SH-SY5Y (cell line): ENCODE data around the gene ADRM1.

Source experiments
- GATA2 ChIP-seq: IDR thresholded peaks from 2 replicates; pipeline ENCODE4 v1.6.1; 2011; ENCODE audit warnings: mild to moderate bottlenecking, low read depth, low read length
- GATA3 ChIP-seq: IDR thresholded peaks from 2 replicates; pipeline ENCODE4 v1.6.1; 2011; ENCODE audit warnings: low read depth, mild to moderate bottlenecking, low read length, moderate library complexity

Gene ADRM1

DNA sequence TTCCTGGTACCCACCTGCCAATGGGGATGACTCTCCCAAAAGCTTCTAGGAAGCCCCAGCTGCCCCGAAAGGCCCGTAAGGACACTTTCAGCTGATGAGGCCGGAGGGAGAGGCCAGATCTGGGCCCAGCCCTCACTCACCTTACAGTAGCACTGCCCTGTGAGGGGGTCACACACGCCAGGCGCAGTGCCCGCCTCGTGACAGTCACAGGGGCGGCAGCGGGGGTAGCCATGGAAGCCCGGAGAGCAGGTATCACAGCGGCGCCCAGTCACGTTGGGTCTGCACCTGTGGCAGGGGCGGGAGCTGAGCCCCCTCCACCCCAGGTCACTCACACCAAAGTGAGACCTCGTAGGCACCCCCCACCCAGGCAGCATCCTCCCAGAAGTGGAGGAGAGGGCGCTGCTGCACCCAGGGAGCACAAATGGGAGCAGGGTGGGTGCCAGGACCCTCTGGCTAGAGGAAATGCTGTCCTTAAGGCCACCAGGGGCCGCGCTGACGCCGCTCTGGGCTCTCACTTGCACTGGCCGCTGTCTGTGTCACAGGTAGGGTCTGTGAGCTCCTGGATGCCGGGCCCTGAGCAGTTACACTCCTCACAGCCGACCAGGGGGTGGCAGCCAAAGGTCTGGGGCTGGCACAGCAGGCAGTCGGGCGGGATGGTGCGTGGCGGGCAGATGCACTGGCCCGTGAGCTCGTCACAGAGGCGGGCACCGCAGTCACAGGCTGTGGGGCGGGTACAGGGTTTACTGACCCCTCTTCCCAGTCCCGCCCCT, 25.1 kb downstream of the ADRM1 start:
- TF ChIP-seq GATA3, result no peak

- TF ChIP-seq GATA3, result no peak
- no peak for TF ChIP-seq GATA2
These were observed 26.0 kb downstream of the ADRM1 start for GRCh38 chr20:62328684-62329388.

- no peak for TF ChIP-seq GATA2
- TF ChIP-seq GATA3, result no peak
These were observed 26.9 kb downstream of the ADRM1 start for GRCh38 chr20:62329389-62330377.

DNA sequence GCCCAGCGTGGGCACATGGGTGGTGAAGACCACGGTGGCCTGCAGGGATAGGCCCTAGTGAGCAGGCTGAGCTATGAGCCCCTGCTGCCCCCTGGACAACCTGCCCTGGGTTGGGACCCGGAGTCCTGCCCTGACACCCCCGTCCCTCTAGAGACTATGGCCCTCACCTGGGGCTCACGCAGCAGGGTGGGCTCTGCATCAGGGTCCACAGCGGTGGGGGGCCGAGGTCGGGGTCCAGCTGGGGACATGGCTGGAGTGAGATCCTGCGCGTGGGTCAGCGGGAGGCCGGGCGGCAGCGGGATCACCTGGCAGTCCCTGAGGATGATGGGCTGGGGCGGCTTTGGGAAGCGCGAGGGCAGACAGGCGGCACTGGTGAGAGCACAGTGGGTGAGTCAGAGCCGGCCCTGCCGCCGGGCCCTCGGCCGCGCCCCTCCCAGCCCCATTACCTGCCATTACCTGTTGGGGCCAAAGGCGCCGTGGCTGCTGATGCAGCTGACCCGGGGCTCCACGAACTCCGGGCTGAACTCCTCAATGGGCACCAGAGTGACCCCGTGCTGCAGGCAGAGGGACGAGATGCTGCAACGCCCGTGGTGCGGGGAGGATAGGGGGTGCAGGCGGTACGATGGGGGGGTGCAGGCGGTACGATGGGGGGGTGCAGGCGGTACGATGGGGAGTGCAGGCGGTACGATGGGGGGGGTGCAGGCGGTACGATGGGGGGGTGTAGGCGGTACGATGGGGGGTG, 27.9 kb downstream of the ADRM1 start:
- TF ChIP-seq GATA3, result no peak
- TF ChIP-seq GATA2, result no peak

DNA sequence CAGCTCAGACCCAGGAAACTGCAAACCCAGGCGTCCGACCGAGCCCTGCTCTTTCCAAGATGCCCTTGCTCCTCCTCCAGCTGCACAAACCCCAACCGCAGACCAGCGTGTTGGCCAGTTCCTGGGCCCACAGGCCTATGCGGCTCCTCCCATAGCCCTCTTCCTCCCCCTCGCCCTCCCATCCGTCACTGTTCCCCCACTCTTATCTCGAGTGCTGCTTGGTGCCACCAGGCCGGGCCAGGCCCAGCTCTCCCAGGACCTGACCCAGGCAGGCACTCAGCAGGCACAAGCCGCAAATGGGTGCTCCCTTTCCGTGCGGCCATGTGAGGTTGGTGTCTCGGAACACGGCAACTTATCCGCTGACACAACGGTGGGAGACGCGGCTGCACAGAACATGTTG, 28.6 kb downstream of the ADRM1 start:
- TF ChIP-seq GATA3, result no peak
- no peak for TF ChIP-seq GATA2

DNA sequence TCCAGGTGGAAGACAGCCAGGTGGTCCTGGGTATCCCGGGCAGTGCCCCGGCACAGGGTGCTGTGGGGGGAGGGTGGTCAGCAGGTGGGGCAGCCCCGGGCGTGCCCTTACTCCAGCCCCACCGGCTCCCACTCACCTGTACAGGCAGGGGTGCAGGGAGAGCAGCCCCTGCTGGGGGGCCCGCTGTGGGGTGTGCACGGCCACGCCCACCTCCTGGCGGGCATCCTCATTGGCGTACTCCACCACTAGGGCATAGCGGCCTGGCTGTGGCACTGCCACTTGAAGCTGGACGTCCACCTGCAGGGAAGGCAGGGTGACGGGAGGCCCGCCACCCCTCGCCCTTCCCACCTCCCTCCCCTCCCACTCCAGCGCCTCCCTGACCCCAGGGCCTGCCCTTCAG, 29.6 kb downstream of the ADRM1 start:
- TF ChIP-seq GATA2 (no peak), GATA3 (no peak)

GRCh38 chr20:62332989-62333819, 30.4 kb downstream of the ADRM1 start:
- no peak for TF ChIP-seq GATA3
- no peak for TF ChIP-seq GATA2

DNA sequence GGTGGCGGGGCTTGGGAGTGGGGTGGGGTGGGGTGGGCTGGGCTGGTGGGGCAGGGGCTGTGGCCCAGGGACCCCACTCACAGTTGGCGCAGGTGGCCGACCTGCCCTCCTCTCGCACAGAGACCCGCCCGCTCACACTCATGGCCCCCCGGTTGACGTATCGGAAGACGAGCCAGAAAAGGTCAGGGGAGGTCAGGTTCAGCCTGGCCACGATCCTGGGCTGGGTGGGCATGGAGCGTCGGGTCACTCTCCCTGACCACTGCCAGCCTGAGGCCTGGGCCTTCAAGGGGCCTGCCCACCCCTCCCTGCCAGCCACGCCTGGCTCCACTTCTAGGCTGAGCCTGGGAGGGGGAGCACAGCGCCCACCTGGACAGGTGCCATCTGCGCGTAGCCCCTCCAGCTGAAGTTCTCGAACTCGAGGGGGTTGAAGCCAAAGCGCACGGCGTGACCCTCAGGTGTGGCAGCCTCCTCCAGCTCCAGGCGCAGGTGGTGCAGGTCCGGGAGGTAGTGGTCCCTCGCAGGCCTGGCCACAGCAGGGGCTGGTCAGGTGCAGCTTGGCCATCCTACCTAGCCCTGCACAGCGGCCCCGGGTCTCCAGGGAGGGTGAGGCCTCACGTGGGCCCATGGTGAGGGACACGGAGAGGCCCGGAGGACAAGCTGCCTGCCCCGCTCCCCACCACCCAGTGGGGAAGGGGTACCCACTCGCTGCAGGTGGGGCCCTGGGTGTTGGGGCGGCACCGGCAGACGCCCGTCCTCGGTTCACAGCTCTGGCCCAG, 31.2 kb downstream of the ADRM1 start:
- no peak for TF ChIP-seq GATA3
- TF ChIP-seq GATA2, result no peak

DNA sequence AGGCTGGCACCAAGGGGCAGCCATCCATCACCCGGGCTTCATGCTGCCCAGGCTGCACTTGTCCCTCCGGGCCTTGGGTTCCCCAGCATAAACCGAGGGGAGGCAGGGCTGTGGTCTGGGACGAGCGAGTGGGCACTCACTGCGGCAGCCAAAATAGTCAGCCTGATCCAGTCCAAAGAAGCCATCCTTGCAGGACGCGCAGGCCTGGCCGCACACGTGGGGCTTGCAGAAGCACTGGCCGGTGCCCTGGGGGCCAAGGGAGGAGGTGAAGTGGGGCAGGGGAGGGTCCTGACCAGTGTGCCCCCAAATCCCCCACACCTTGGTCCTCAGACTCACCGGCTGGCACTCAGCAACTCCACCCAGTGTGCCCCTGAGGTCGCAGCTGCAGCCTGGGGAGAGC, 32.1 kb downstream of the ADRM1 start:
- no peak for TF ChIP-seq GATA2

DNA sequence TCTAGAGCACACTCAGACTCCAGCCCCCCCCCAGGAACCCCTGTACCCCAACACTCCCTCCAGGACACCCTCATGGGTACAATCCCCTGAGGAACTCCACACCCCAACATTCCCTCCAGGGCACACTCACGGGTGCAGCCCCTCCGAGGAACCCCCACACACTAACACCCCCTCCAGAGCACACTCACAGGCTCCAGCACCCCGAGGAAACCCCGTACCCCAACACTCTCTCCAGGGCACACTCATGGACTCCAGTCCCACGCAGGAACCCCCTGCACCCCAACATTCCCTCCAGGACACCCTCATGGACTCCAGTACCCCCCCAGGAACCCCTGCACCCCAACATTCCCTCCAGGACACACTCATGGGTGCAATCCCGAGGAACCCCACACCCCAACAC, 32.7 kb downstream of the ADRM1 start:
- TF ChIP-seq GATA3, result no peak
- TF ChIP-seq GATA2, result no peak

DNA sequence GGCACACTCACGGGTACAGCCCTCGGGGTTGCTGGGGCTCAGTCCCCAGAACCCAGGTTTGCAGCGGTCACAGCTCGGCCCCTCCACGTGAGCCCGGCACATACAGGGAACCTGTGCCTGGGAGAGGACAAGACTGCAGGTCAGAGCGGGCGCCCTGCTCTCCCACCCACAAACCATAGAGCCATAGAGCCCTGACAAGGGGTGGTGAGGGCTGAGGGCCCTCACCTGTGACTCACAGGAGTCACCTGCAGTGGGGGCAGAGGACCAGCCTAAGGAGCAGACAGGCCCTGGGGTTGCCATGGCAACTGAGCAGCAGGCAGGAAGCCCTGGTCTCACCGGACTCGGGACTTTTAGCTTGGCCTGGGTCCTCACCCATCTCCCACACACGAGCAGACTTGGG, 33.5 kb downstream of the ADRM1 start:
- TF ChIP-seq GATA3, result no peak
- no peak for TF ChIP-seq GATA2

DNA sequence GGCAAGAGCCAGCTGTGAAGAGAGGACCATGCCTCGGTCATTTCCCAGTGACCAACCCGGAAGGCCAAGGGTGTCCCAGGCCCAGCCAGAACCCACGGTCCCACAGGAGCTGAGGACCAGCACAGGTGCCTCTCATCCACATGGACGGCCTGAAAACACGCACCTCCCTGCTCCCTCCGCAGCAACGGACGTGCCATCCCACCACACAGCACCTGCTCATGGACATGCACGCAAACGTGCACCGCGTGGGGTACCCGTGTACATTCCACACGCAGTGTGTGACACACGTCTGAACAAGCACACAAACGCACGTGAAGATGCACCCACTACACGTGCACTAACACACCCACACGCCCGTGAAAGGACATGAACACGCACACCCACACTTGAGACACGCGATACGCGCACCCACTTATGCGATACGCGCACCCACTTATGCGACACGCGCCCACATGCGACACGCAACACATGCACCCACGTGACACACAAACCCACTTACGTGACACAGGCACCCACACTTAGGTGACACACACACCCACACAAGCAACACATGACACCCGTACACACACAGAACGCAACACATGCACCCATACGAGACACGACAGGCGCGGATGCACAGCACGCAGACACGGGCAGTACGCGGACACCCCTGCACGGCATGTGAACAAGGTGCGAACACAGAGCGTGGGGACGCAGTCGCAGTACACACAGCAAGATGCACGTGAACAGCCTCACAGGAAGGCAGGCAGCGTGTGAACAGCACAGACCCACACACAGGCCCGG, 34.2 kb downstream of the ADRM1 start:
- TF ChIP-seq GATA2 (no peak), GATA3 (no peak)
